ENCODE measurements around the gene HEXD. TPM values are rescaled to one million over a fixed set of nuclear protein-coding genes. Genes with fewer than 3 reads are reported as not detected.

HEXD gene
- total RNA-seq, 2 donors from 2014 or later: 76.1 to 145 TPM

- Histone ChIP-seq H3K27me3 (replicated peaks; ENCODE audit: insufficient read depth) (no peaks in the 10 kb centered on the region), H3K9me3 (no peaks in the 10 kb centered on the region), H3K27ac (no peak overlapping the region), H3K36me3 (peaks cover 0 to 10% of the 10 kb centered on the region in 2 donors), H3K4me3 (no peak overlapping the region), H3K4me1 (replicated peaks) (peaks cover 12% of the 10 kb centered on the region)
- DNase-seq (ENCODE audit: low spot score): no peak
- WGBS: 84% methylated on average over 13 of the region's 13 CpGs
- intact Hi-C loops (cut with DNase I): no loop called here
- TF ChIP-seq POLR2A (IDR thresholded peaks at IDR 0.05): no peak
- TF ChIP-seq CTCF (IDR thresholded peaks at IDR 0.05): no peak
- no peak for TF ChIP-seq POLR2AphosphoS5 (IDR thresholded peaks at IDR 0.05)
These were observed 27.4 kb downstream of the HEXD start for GRCh38 chr17:82445542-82445941.

- no peak overlapping the region for H3K27ac ChIP-seq
- no peaks in the 10 kb centered on the region for H3K27me3 ChIP-seq (replicated peaks; ENCODE audit: insufficient read depth)
- peaks cover 12% of the 10 kb centered on the region for H3K4me1 ChIP-seq (replicated peaks)
- no peak for TF ChIP-seq POLR2A (IDR thresholded peaks at IDR 0.05)
- TF ChIP-seq POLR2AphosphoS5 (IDR thresholded peaks at IDR 0.05): no peak
- TF ChIP-seq CTCF (IDR thresholded peaks at IDR 0.05): no peak
- 90% methylated on average over 15 of the region's 15 CpGs for WGBS
- intact Hi-C loops (cut with DNase I): no loop called here
- no peak overlapping the region for H3K4me3 ChIP-seq
- peaks cover 0 to 10% of the 10 kb centered on the region in 2 donors for H3K36me3 ChIP-seq
- no peak for DNase-seq (ENCODE audit: low spot score)
- H3K9me3 ChIP-seq: no peaks in the 10 kb centered on the region
These were observed 28.0 kb downstream of the HEXD start for GRCh38 chr17:82446124-82446523.

- Histone ChIP-seq H3K27ac (no peak overlapping the region), H3K4me1 (replicated peaks) (peaks cover 12% of the 10 kb centered on the region), H3K4me3 (no peak overlapping the region), H3K27me3 (replicated peaks; ENCODE audit: insufficient read depth) (no peaks in the 10 kb centered on the region), H3K36me3 (peaks cover 0 to 10% of the 10 kb centered on the region in 2 donors), H3K9me3 (no peaks in the 10 kb centered on the region)
- intact Hi-C loops (cut with DNase I): no loop called here
- WGBS: 81% methylated on average over 12 of the region's 12 CpGs
- no peak for DNase-seq (ENCODE audit: low spot score)
- TF ChIP-seq POLR2AphosphoS5 (IDR thresholded peaks at IDR 0.05) (no peak), POLR2A (IDR thresholded peaks at IDR 0.05) (no peak), CTCF (IDR thresholded peaks at IDR 0.05) (no peak)
These were observed 28.5 kb downstream of the HEXD start for GRCh38 chr17:82446649-82447048.

- TF ChIP-seq POLR2AphosphoS5 (IDR thresholded peaks at IDR 0.05): no peak
- TF ChIP-seq CTCF (IDR thresholded peaks at IDR 0.05): no peak
- TF ChIP-seq POLR2A (IDR thresholded peaks at IDR 0.05): no peak
- H3K4me3 ChIP-seq: no peak overlapping the region
- peaks cover 0 to 5% of the 10 kb centered on the region in 2 donors for H3K36me3 ChIP-seq
- H3K27me3 ChIP-seq (replicated peaks; ENCODE audit: insufficient read depth): no peaks in the 10 kb centered on the region
- peaks cover 12% of the 10 kb centered on the region for H3K4me1 ChIP-seq (replicated peaks)
- H3K9me3 ChIP-seq: no peaks in the 10 kb centered on the region
- WGBS: 91% methylated on average over 11 of the region's 11 CpGs
- no peak for DNase-seq (ENCODE audit: low spot score)
- intact Hi-C loops (cut with DNase I): no loop called here
- H3K27ac ChIP-seq: no peak overlapping the region
These were observed 29.7 kb downstream of the HEXD start for GRCh38 chr17:82447876-82448275.

GRCh38 chr17:82449131-82449882 is 31.2 kb downstream of the HEXD start:
- no peak for TF ChIP-seq POLR2AphosphoS5 (IDR thresholded peaks at IDR 0.05)
- no peak for TF ChIP-seq POLR2A (IDR thresholded peaks at IDR 0.05)
- TF ChIP-seq CTCF (IDR thresholded peaks at IDR 0.05): no peak
- peak overlapping the region; percentile 72 to 80 for H3K4me3 ChIP-seq
- intact Hi-C loops (cut with DNase I): no loop called here
- H3K4me1 ChIP-seq (replicated peaks): peaks cover 12% of the 10 kb centered on the region
- H3K27ac ChIP-seq: peak overlapping the region in 1 of 2 donors; percentile 83
- H3K27me3 ChIP-seq (replicated peaks; ENCODE audit: insufficient read depth): no peaks in the 10 kb centered on the region
- no peaks in the 10 kb centered on the region for H3K36me3 ChIP-seq
- no peak for DNase-seq (ENCODE audit: low spot score)
- no peaks in the 10 kb centered on the region for H3K9me3 ChIP-seq
- 83% methylated on average over 30 of the region's 30 CpGs for WGBS
